ENCODE results near the gene EPB41L3. TPM values are rescaled to one million over a fixed set of nuclear protein-coding genes. Genes with fewer than 3 reads are reported as not detected.

EPB41L3 gene
- total RNA-seq, 1 experiment from 2014 or later: 0.34 TPM

- no peaks in the 10 kb centered on the region for H3K9me2 ChIP-seq (ENCODE audit: insufficient read depth)
- no peak overlapping the region for H3K4me3 ChIP-seq (replicated peaks in 1 of 2; ENCODE audit: low read depth in 1 of 2, low read length in 2 of 2)
- H4K20me1 ChIP-seq (ENCODE audit: insufficient read depth): no peaks in the 10 kb centered on the region
- no peak overlapping the region for H2AFZ ChIP-seq (ENCODE audit: low read depth, low read length, poor library complexity, severe bottlenecking)
- CTCF ChIA-PET: no interaction called here
- no peaks in the 10 kb centered on the region for H3K79me2 ChIP-seq (ENCODE audit: insufficient read depth, low read length)
- TF ChIP-seq ZNF274 (IDR thresholded peaks at IDR 0.05; ENCODE audit: low read depth, low read length) (no peak), REST (IDR thresholded peaks at IDR 0.05; ENCODE audit: low read depth) (no peak), ATF3 (IDR thresholded peaks at IDR 0.05) (no peak), SIN3A (IDR thresholded peaks at IDR 0.05; ENCODE audit: low read depth) (no peak), ELF1 (IDR thresholded peaks at IDR 0.05; ENCODE audit: borderline replicate concordance, low read depth) (no peak), CBX3 (IDR thresholded peaks at IDR 0.05; ENCODE audit: low read depth) (no peak), YY1 (IDR thresholded peaks at IDR 0.05; ENCODE audit: extremely low read depth, insufficient replicate concordance, low read depth, low read length) (no peak), ZFX (IDR thresholded peaks at IDR 0.05) (no peak), FOSL1 (IDR thresholded peaks at IDR 0.05; ENCODE audit: low read depth) (no peak), SP1 (IDR thresholded peaks at IDR 0.05; ENCODE audit: low read depth) (no peak), CEBPB (IDR thresholded peaks at IDR 0.05; ENCODE audit: low read depth) (no peak), ZBTB33 (IDR thresholded peaks at IDR 0.05; ENCODE audit: extremely low read depth, insufficient replicate concordance, low read length) (no peak), EZH2phosphoT487 (IDR thresholded peaks at IDR 0.05; ENCODE audit: borderline replicate concordance) (no peak), SRF (IDR thresholded peaks at IDR 0.05; ENCODE audit: low read depth) (no peak), EZH2 (IDR thresholded peaks at IDR 0.05) (no peak)
- H3K4me1 ChIP-seq (ENCODE audit: control insufficient read depth in 1 of 2, insufficient read depth in 2 of 2, low read length in 2 of 2): no peaks in the 10 kb centered on the region
- BruUV-seq (replicated peaks): no TSS peak
- RAD21 ChIA-PET (ENCODE audit: low non-redundant PET in 1 of 2, low total read pairs in 2 of 2, uncharacterized antibody in 2 of 2, unreplicated experiment in 2 of 2): no interaction called here
- intact Hi-C loops (cut with micrococcal nuclease): no loop called here
- no peak overlapping the region for H3K9ac ChIP-seq (ENCODE audit: low read length)
- no peak overlapping the region for H3K4me2 ChIP-seq (ENCODE audit: low read length)
- H3K9me3 ChIP-seq (ENCODE audit: control insufficient read depth in 1 of 2, insufficient read depth in 1 of 2, low read depth in 1 of 2, low read length in 2 of 2): peaks cover 9 to 15% of the 10 kb centered on the region in 2 experiments; a peak in 2 of 4 replicates
- no peaks in the 10 kb centered on the region for H3K36me3 ChIP-seq (ENCODE audit: control insufficient read depth in 1 of 2, insufficient read depth in 2 of 2, low read length in 2 of 2)
- ATAC-seq: no peak
- H3K27me3 ChIP-seq (ENCODE audit: insufficient read depth, low read length): no peaks in the 10 kb centered on the region
- no peak for DNase-seq (ENCODE audit: low read depth, low spot score)
- no peak overlapping the region for H3K27ac ChIP-seq (ENCODE audit: low read depth, low read length)
- POLR2A ChIA-PET: no interaction called here
Measured at GRCh38 chr18:5519448-5520298, 24.1 kb downstream of the EPB41L3 start.

Data from HCT116 (cell line).